ENCODE results near the gene GRM7. TPM values are rescaled to one million over a fixed set of nuclear protein-coding genes. Genes with fewer than 3 reads are reported as not detected.

Gene GRM7
- total and polyA plus RNA-seq, 4 donors = 0.08 to 0.33 TPM; not detected in 2

GRCh38 chr3:7393944-7394605 lies 533.2 kb downstream of the GRM7 start:
- no peaks in the 10 kb centered on the region for H3K27me3 ChIP-seq (ENCODE audit: control insufficient read depth in 4 of 4, insufficient read depth in 4 of 4, low read length in 3 of 4)
- no peaks in the 10 kb centered on the region for H3K36me3 ChIP-seq (ENCODE audit: control insufficient read depth in 4 of 4, insufficient read depth in 3 of 4, low read depth in 1 of 4, low read length in 3 of 4)
- H3K4me3 ChIP-seq (ENCODE audit: low read depth in 1 of 3, low read length in 3 of 3) = no peak overlapping the region
- TF ChIP-seq HNF4A (conservative IDR thresholded peaks at IDR 0.05) (no peak), GABPA (IDR thresholded peaks at IDR 0.05 in 1 of 2, conservative IDR thresholded peaks at IDR 0.05 in 1 of 2) (no peak)
- TF ChIP-seq, protein P1, sequence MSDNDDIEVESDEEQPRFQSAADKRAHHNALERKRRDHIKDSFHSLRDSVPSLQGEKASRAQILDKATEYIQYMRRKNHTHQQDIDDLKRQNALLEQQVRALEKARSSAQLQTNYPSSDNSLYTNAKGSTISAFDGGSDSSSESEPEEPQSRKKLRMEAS (IDR thresholded peaks at IDR 0.05) = no peak
- no peaks in the 10 kb centered on the region for H3K4me1 ChIP-seq (ENCODE audit: control insufficient read depth in 4 of 4, insufficient read depth in 4 of 4, low read length in 3 of 4)
- no peak overlapping the region for H3K27ac ChIP-seq (ENCODE audit: low read depth in 1 of 2, low read length in 2 of 2)
- DNase-seq (ENCODE audit: low spot score) = no peak
- H3K9me3 ChIP-seq (ENCODE audit: control insufficient read depth in 4 of 4, low read length in 3 of 4) = no peaks in the 10 kb centered on the region
- no peak overlapping the region for H3K9ac ChIP-seq (ENCODE audit: low read depth in 1 of 2, low read length in 2 of 2)
- WGBS = 78% methylated on average over 6 of the region's 6 CpGs

- Histone ChIP-seq H3K27ac (ENCODE audit: low read depth in 1 of 2, low read length in 2 of 2) (no peak overlapping the region), H3K9ac (ENCODE audit: low read depth in 1 of 2, low read length in 2 of 2) (no peak overlapping the region), H3K9me3 (ENCODE audit: control insufficient read depth in 4 of 4, low read length in 3 of 4) (no peaks in the 10 kb centered on the region), H3K4me3 (ENCODE audit: low read depth in 1 of 3, low read length in 3 of 3) (no peak overlapping the region), H3K36me3 (ENCODE audit: control insufficient read depth in 4 of 4, insufficient read depth in 3 of 4, low read depth in 1 of 4, low read length in 3 of 4) (no peaks in the 10 kb centered on the region), H3K4me1 (ENCODE audit: control insufficient read depth in 4 of 4, insufficient read depth in 4 of 4, low read length in 3 of 4) (no peaks in the 10 kb centered on the region), H3K27me3 (ENCODE audit: control insufficient read depth in 4 of 4, insufficient read depth in 4 of 4, low read length in 3 of 4) (no peaks in the 10 kb centered on the region)
- DNase-seq (ENCODE audit: low spot score) = no peak
- TF ChIP-seq HNF4A (conservative IDR thresholded peaks at IDR 0.05) (no peak), FOXA1 (IDR thresholded peaks at IDR 0.05) (no peak), RAD21 (IDR thresholded peaks at IDR 0.05) (no peak), FOXA2 (IDR thresholded peaks at IDR 0.05) (no peak), EGR1 (IDR thresholded peaks at IDR 0.05; ENCODE audit: low read depth in 2 of 2) (no peak), RXRA (IDR thresholded peaks at IDR 0.05) (no peak)
- TF ChIP-seq, protein P2, sequence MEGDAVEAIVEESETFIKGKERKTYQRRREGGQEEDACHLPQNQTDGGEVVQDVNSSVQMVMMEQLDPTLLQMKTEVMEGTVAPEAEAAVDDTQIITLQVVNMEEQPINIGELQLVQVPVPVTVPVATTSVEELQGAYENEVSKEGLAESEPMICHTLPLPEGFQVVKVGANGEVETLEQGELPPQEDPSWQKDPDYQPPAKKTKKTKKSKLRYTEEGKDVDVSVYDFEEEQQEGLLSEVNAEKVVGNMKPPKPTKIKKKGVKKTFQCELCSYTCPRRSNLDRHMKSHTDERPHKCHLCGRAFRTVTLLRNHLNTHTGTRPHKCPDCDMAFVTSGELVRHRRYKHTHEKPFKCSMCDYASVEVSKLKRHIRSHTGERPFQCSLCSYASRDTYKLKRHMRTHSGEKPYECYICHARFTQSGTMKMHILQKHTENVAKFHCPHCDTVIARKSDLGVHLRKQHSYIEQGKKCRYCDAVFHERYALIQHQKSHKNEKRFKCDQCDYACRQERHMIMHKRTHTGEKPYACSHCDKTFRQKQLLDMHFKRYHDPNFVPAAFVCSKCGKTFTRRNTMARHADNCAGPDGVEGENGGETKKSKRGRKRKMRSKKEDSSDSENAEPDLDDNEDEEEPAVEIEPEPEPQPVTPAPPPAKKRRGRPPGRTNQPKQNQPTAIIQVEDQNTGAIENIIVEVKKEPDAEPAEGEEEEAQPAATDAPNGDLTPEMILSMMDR (IDR thresholded peaks at IDR 0.05; ENCODE audit: low read depth, low read length, missing input control) = no peak
- TF ChIP-seq, protein P3, sequence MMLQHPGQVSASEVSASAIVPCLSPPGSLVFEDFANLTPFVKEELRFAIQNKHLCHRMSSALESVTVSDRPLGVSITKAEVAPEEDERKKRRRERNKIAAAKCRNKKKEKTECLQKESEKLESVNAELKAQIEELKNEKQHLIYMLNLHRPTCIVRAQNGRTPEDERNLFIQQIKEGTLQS (IDR thresholded peaks at IDR 0.05) = no peak
- 85% methylated on average over 2 of the region's 2 CpGs for WGBS
Observed at GRCh38 chr3:7396534-7396933, 535.6 kb downstream of the GRM7 start.

- H3K27ac ChIP-seq (ENCODE audit: low read depth in 1 of 2, low read length in 2 of 2) = no peak overlapping the region
- no peak overlapping the region for H3K9ac ChIP-seq (ENCODE audit: low read depth in 1 of 2, low read length in 2 of 2)
- H3K4me3 ChIP-seq (ENCODE audit: low read depth in 1 of 3, low read length in 3 of 3) = no peak overlapping the region
- no peaks in the 10 kb centered on the region for H3K27me3 ChIP-seq (ENCODE audit: control insufficient read depth in 4 of 4, insufficient read depth in 4 of 4, low read length in 3 of 4)
- H3K36me3 ChIP-seq (ENCODE audit: control insufficient read depth in 4 of 4, insufficient read depth in 3 of 4, low read depth in 1 of 4, low read length in 3 of 4) = no peaks in the 10 kb centered on the region
- no peak for DNase-seq (ENCODE audit: low spot score)
- H3K4me1 ChIP-seq (ENCODE audit: control insufficient read depth in 4 of 4, insufficient read depth in 4 of 4, low read length in 3 of 4) = no peaks in the 10 kb centered on the region
- no peaks in the 10 kb centered on the region for H3K9me3 ChIP-seq (ENCODE audit: control insufficient read depth in 4 of 4, low read length in 3 of 4)
- WGBS = 87% methylated on average over 2 of the region's 2 CpGs
- TF ChIP-seq FOXA1 (IDR thresholded peaks at IDR 0.05) (no peak), TAF1 (conservative IDR thresholded peaks at IDR 0.05) (no peak), SP1 (IDR thresholded peaks at IDR 0.05) (no peak), HNF4A (conservative IDR thresholded peaks at IDR 0.05) (no peak), NR2F2 (IDR thresholded peaks at IDR 0.05) (no peak), EGR1 (IDR thresholded peaks at IDR 0.05; ENCODE audit: low read depth in 2 of 2) (no peak), YY1 (IDR thresholded peaks at IDR 0.05) (no peak), FOXA2 (IDR thresholded peaks at IDR 0.05) (no peak), REST (IDR thresholded peaks at IDR 0.05) (no peak), RXRA (IDR thresholded peaks at IDR 0.05) (no peak)
- TF ChIP-seq, protein P2 (IDR thresholded peaks at IDR 0.05; ENCODE audit: low read depth, low read length, missing input control) = no peak
- TF ChIP-seq, protein P4, sequence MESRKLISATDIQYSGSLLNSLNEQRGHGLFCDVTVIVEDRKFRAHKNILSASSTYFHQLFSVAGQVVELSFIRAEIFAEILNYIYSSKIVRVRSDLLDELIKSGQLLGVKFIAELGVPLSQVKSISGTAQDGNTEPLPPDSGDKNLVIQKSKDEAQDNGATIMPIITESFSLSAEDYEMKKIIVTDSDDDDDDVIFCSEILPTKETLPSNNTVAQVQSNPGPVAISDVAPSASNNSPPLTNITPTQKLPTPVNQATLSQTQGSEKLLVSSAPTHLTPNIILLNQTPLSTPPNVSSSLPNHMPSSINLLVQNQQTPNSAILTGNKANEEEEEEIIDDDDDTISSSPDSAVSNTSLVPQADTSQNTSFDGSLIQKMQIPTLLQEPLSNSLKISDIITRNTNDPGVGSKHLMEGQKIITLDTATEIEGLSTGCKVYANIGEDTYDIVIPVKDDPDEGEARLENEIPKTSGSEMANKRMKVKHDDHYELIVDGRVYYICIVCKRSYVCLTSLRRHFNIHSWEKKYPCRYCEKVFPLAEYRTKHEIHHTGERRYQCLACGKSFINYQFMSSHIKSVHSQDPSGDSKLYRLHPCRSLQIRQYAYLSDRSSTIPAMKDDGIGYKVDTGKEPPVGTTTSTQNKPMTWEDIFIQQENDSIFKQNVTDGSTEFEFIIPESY (IDR thresholded peaks at IDR 0.05) = no peak
- TF ChIP-seq, protein P3 (IDR thresholded peaks at IDR 0.05) = no peak
Observed at GRCh38 chr3:7397097-7397496, 536.2 kb downstream of the GRM7 start.

All from liver (tissue), 9 donors.